ENCODE results near the gene ONECUT3.

DNA sequence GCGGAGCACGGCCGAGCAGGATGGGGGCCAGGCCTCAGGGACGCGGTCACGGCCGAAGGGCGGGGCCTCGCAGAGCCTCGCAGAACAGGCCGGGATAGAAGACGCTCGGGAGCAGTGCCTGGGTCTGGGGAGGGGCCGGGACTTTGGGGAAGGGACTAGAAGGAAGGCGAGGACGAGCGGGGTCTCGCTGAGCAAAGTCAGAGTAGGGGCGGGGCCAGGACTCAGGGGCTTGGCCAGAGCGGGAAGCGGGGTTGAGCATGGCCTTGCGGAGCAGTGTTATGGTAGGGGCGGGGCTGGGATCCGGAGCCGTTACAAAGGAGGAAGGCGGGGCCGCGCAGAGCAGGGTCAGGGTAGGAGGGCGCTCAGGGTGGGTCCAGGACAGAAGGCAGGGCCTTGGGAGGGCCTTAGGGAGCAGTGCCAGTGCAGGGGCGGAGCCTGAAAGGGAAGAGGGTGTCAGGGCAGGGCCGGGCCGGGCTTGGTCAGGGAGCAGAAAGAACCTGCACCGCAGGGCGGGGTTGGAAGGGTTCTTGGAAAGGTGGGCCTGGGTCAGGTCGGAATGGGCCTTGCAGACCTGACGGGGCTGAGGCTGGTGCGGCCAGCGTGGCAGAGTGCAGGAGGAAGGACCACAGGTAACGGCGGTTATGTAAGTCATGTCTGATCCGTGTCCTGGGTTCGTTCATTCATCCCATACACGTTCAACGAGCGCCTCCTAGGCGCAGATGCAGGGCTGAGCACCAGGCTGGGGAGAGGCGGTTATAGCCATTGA is 59.3 kb downstream of the ONECUT3 start:
- TF ChIP-seq, protein P1, sequence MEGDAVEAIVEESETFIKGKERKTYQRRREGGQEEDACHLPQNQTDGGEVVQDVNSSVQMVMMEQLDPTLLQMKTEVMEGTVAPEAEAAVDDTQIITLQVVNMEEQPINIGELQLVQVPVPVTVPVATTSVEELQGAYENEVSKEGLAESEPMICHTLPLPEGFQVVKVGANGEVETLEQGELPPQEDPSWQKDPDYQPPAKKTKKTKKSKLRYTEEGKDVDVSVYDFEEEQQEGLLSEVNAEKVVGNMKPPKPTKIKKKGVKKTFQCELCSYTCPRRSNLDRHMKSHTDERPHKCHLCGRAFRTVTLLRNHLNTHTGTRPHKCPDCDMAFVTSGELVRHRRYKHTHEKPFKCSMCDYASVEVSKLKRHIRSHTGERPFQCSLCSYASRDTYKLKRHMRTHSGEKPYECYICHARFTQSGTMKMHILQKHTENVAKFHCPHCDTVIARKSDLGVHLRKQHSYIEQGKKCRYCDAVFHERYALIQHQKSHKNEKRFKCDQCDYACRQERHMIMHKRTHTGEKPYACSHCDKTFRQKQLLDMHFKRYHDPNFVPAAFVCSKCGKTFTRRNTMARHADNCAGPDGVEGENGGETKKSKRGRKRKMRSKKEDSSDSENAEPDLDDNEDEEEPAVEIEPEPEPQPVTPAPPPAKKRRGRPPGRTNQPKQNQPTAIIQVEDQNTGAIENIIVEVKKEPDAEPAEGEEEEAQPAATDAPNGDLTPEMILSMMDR (conservative IDR thresholded peaks at IDR 0.05; ENCODE audit: low read depth, low read length): peak; percentile 60
- TF ChIP-seq CEBPB (IDR thresholded peaks at IDR 0.05; ENCODE audit: low read depth, low read length) (no peak), RAD21 (IDR thresholded peaks at IDR 0.05; ENCODE audit: low read length) (peak; percentile 61), SMC3 (IDR thresholded peaks at IDR 0.05; ENCODE audit: low read depth, low read length) (no peak; the same call in 1 of the 2 replicates), POLR2A (IDR thresholded peaks at IDR 0.05; ENCODE audit: low read depth, low read length) (peak; percentile 41; the same call in 1 of the 2 replicates), RCOR1 (IDR thresholded peaks at IDR 0.05; ENCODE audit: insufficient replicate concordance, low read length) (no peak), RFX5 (IDR thresholded peaks at IDR 0.05; ENCODE audit: low read depth, low read length) (no peak), MAZ (IDR thresholded peaks at IDR 0.05; ENCODE audit: borderline replicate concordance, low read depth, low read length) (peak; percentile 89; the same call in 1 of the 2 replicates), BHLHE40 (IDR thresholded peaks at IDR 0.05; ENCODE audit: low read depth, low read length) (no peak), NFE2L2 (IDR thresholded peaks at IDR 0.05; ENCODE audit: low read depth, low read length) (no peak)
- TF ChIP-seq, protein P2, sequence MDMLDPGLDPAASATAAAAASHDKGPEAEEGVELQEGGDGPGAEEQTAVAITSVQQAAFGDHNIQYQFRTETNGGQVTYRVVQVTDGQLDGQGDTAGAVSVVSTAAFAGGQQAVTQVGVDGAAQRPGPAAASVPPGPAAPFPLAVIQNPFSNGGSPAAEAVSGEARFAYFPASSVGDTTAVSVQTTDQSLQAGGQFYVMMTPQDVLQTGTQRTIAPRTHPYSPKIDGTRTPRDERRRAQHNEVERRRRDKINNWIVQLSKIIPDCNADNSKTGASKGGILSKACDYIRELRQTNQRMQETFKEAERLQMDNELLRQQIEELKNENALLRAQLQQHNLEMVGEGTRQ (IDR thresholded peaks at IDR 0.05; ENCODE audit: low read depth, low read length): no peak
- TF ChIP-seq, protein P3, sequence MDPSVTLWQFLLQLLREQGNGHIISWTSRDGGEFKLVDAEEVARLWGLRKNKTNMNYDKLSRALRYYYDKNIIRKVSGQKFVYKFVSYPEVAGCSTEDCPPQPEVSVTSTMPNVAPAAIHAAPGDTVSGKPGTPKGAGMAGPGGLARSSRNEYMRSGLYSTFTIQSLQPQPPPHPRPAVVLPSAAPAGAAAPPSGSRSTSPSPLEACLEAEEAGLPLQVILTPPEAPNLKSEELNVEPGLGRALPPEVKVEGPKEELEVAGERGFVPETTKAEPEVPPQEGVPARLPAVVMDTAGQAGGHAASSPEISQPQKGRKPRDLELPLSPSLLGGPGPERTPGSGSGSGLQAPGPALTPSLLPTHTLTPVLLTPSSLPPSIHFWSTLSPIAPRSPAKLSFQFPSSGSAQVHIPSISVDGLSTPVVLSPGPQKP (IDR thresholded peaks at IDR 0.05; ENCODE audit: borderline replicate concordance, low read depth, low read length): no peak
